ENCODE results near the gene ARHGAP35.
"Not testable (repeated sequence)": the region's sequence is repeated elsewhere in the genome, so short reads cannot be mapped to it uniquely, and the experiment has no call there.

The ARHGAP35 gene

GRCh38 chr19:46871173-46871572 lies 10.4 kb downstream of the ARHGAP35 start:
- DNase-seq (ENCODE audit: low spot score), result not testable (repeated sequence)

- DNase-seq (ENCODE audit: low spot score), result no peak
These were observed 12.2 kb downstream of the ARHGAP35 start for GRCh38 chr19:46872967-46873366.

- no peak for DNase-seq (ENCODE audit: low spot score)
These were observed 14.4 kb downstream of the ARHGAP35 start for GRCh38 chr19:46875234-46875633.

GRCh38 chr19:46875657-46876056 lies 14.9 kb downstream of the ARHGAP35 start:
- DNase-seq (ENCODE audit: low spot score), result no peak

GRCh38 chr19:46878613-46879375 lies 18.0 kb downstream of the ARHGAP35 start:
- no peak for DNase-seq (ENCODE audit: low spot score)

- DNase-seq (ENCODE audit: low spot score), result no peak
These were observed 19.6 kb downstream of the ARHGAP35 start for GRCh38 chr19:46880431-46880830.

GRCh38 chr19:46881092-46881491 lies 20.3 kb downstream of the ARHGAP35 start:
- DNase-seq (ENCODE audit: low spot score), result no peak

- no peak for DNase-seq (ENCODE audit: low spot score)
These were observed 21.2 kb downstream of the ARHGAP35 start for GRCh38 chr19:46882034-46882433.

- DNase-seq (ENCODE audit: low spot score), result not testable (repeated sequence)
These were observed 22.0 kb downstream of the ARHGAP35 start for GRCh38 chr19:46882751-46883150.

GRCh38 chr19:46885411-46885810 lies 24.6 kb downstream of the ARHGAP35 start:
- DNase-seq (ENCODE audit: low spot score), result no peak

GRCh38 chr19:46886546-46887239 lies 25.9 kb downstream of the ARHGAP35 start:
- no peak for DNase-seq (ENCODE audit: low spot score)

GRCh38 chr19:46887240-46887782 lies 26.5 kb downstream of the ARHGAP35 start:
- no peak for DNase-seq (ENCODE audit: low spot score)

- peak; percentile 91 for DNase-seq (ENCODE audit: low spot score)
These were observed 29.8 kb downstream of the ARHGAP35 start for GRCh38 chr19:46890423-46891170.

- DNase-seq (ENCODE audit: low spot score), result no peak
These were observed 31.7 kb downstream of the ARHGAP35 start for GRCh38 chr19:46892252-46893179.

- no peak for DNase-seq (ENCODE audit: low spot score)
These were observed 35.4 kb downstream of the ARHGAP35 start for GRCh38 chr19:46896076-46896794.

GRCh38 chr19:46898731-46899130 lies 37.9 kb downstream of the ARHGAP35 start:
- DNase-seq (ENCODE audit: low spot score), result no peak

GRCh38 chr19:46900341-46900740 lies 39.5 kb downstream of the ARHGAP35 start:
- no peak for DNase-seq (ENCODE audit: low spot score)

GRCh38 chr19:46901701-46902401 lies 41.1 kb downstream of the ARHGAP35 start:
- DNase-seq (ENCODE audit: low spot score), result peak; percentile 43

- DNase-seq (ENCODE audit: low spot score), result peak; percentile 55
These were observed 41.6 kb downstream of the ARHGAP35 start for GRCh38 chr19:46902402-46902766.

GRCh38 chr19:46903458-46903857 lies 42.7 kb downstream of the ARHGAP35 start:
- DNase-seq (ENCODE audit: low spot score), result peak; percentile 28

Data from LoVo (cell line).